ENCODE results near the gene ZNF148. TPM values are rescaled to one million over a fixed set of nuclear protein-coding genes. Genes with fewer than 3 reads are reported as not detected.

ZNF148 gene
- 10 to 100 TPM; 14.3 to 22.6 (median 20.4) TPM for total RNA-seq
- long read RNA-seq, result 0 reads

DNA sequence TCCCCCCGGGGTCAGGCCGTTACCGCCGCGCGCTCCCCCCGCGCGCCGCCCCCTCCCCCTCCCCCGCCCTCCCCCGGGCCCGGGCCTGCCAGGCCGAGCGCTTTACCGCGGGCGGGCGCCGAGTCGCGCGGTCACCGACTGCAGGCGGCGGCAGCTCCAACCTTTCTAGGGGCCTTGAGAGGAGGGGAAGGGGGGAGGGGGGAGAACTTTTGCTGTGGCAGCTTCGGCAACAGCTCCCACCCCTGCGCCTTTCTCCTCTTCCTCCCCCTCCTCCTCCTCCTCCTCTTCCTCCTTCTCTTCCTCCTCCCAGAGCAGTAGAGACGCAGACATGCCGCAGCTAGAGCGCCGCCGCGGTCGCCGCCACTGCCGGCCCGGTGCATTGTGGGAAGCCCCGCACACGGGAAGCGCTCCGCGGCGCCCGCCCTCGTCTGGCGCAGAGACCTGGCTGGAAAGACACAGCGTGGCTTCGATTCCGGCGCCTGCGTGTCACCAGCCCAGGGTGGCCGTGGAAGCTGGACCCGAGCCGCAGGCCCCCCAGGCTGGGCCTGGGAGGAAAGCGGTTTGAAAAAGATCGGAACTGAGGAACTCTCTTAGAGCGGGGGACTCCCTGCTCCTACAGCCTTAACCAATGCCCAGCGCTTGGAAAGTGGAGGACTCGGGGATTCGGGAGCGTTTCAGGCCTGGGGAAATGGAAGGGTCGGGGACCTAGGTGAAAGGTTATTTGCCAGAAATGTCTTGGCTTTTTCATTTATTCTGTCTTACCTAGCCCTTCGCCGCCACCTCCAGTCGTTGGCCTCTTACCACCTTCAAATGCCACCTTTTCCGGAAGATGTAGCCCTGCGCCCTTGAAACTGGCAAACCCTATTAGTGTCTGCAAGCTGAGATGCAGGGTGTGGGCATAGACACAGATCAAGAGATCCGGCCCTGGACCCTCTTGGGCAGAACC is at the start of gene ZNF148:
ZNF148 (minus strand) TSS at position 330 of the 946 bp plus-strand sequence. CDS start 61,685 bp downstream, outside the sequence.
- H3K36me3 ChIP-seq, result no peaks in the 10 kb centered on the region
- ATAC-seq (peak; percentile 95 to 98 (median 96)), DNase-seq (peak; percentile 94 to 96 (median 95))
- no peaks in the 10 kb centered on the region for H3K9me3 ChIP-seq
- intact Hi-C loops (cut with DNase I), result no loop called here
- no peaks in the 10 kb centered on the region for H3K27me3 ChIP-seq
- H3K4me1 ChIP-seq, result peaks cover 0 to 40% (median 6%) of the 10 kb centered on the region in 4 donors
- WGBS (ENCODE audit: insufficient coverage, low coverage, low lambda C conversion rate, missing lambda C conversion rate), result 1% methylated on average over 30 of the region's 69 CpGs
- peak within 1 kb of the TSS; percentile 87 to 93 (median 92) for H3K27ac ChIP-seq
- TF ChIP-seq, protein P1, sequence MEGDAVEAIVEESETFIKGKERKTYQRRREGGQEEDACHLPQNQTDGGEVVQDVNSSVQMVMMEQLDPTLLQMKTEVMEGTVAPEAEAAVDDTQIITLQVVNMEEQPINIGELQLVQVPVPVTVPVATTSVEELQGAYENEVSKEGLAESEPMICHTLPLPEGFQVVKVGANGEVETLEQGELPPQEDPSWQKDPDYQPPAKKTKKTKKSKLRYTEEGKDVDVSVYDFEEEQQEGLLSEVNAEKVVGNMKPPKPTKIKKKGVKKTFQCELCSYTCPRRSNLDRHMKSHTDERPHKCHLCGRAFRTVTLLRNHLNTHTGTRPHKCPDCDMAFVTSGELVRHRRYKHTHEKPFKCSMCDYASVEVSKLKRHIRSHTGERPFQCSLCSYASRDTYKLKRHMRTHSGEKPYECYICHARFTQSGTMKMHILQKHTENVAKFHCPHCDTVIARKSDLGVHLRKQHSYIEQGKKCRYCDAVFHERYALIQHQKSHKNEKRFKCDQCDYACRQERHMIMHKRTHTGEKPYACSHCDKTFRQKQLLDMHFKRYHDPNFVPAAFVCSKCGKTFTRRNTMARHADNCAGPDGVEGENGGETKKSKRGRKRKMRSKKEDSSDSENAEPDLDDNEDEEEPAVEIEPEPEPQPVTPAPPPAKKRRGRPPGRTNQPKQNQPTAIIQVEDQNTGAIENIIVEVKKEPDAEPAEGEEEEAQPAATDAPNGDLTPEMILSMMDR (IDR thresholded peaks at IDR 0.05), result peak in 1 of 4 donors; percentile 14
- TF ChIP-seq POLR2A (IDR thresholded peaks at IDR 0.05), result peak; percentile 90
- peak within 1 kb of the TSS; percentile 66 to 87 (median 73) for H3K4me3 ChIP-seq

GRCh38 chr3:125418306-125418705 is 43.2 kb upstream of the ZNF148 start:
- Histone ChIP-seq H3K4me3 (no peak overlapping the region), H3K36me3 (no peaks in the 10 kb centered on the region), H3K27ac (no peak overlapping the region), H3K9me3 (no peaks in the 10 kb centered on the region), H3K4me1 (no peaks in the 10 kb centered on the region), H3K27me3 (no peaks in the 10 kb centered on the region)
- WGBS (ENCODE audit: insufficient coverage, low coverage, low lambda C conversion rate, missing lambda C conversion rate), result 93% methylated on average over 3 of the region's 4 CpGs
- TF ChIP-seq POLR2A (IDR thresholded peaks at IDR 0.05), result no peak
- TF ChIP-seq, protein P1 (IDR thresholded peaks at IDR 0.05), result no peak
- ATAC-seq (no peak), DNase-seq (no peak)
- intact Hi-C loops (cut with DNase I), result no loop called here

DNA sequence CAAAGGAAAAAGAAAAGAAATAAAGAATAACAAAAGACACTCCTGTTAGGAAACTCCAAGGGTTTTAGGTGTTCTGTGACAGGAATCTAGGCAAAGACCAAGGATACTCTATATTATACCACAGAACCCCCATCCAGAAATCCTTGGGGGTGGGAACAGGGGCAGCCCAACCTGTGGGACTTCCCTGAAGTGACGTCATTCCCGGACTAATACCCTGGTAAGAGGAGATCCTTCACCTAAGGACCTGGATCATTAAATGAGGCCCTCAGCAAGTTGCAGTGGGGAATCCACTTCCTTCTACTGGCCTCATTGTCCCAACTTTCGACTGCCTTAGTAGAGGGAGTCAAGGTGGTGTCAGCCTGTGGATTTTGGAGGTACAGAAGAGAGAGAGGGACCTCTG is 41.1 kb upstream of the ZNF148 start:
- H3K27ac ChIP-seq, result no peak overlapping the region
- H3K36me3 ChIP-seq, result no peaks in the 10 kb centered on the region
- 75% methylated on average over 1 of the region's 3 CpGs for WGBS (ENCODE audit: insufficient coverage, low coverage, low lambda C conversion rate, missing lambda C conversion rate)
- TF ChIP-seq, protein P1 (IDR thresholded peaks at IDR 0.05), result no peak
- no peak for TF ChIP-seq POLR2A (IDR thresholded peaks at IDR 0.05)
- no peaks in the 10 kb centered on the region for H3K27me3 ChIP-seq
- intact Hi-C loops (cut with DNase I), result no loop called here
- no peak for ATAC-seq
- no peak overlapping the region for H3K4me3 ChIP-seq
- no peak for DNase-seq
- H3K4me1 ChIP-seq, result no peaks in the 10 kb centered on the region
- no peaks in the 10 kb centered on the region for H3K9me3 ChIP-seq

GRCh38 chr3:125414669-125415068 is 39.5 kb upstream of the ZNF148 start:
- Histone ChIP-seq H3K27me3 (no peaks in the 10 kb centered on the region), H3K27ac (no peak overlapping the region), H3K9me3 (no peaks in the 10 kb centered on the region), H3K36me3 (no peaks in the 10 kb centered on the region), H3K4me3 (no peak overlapping the region), H3K4me1 (no peaks in the 10 kb centered on the region)
- DNase-seq, result no peak
- intact Hi-C loops (cut with DNase I), result no loop called here
- TF ChIP-seq POLR2A (IDR thresholded peaks at IDR 0.05), result no peak
- TF ChIP-seq, protein P1 (IDR thresholded peaks at IDR 0.05), result no peak
- WGBS (ENCODE audit: insufficient coverage, low coverage, low lambda C conversion rate, missing lambda C conversion rate), result 81% methylated on average over 7 of the region's 8 CpGs
- no peak for ATAC-seq
